Activated CD8-positive, alpha-beta memory T cell treated with anti-CD3 and anti-CD28 coated beads for 48 hours (primary cell): ENCODE results near the gene KRTAP3-3.
"Not testable (repeated sequence)": the region's sequence is repeated elsewhere in the genome, so short reads cannot be mapped to it uniquely, and the experiment has no call there.

Experiments
- DNase-seq, 3 experiments: peaks; one replicate each; pipeline ENCODE4 v3.0.0-alpha.2; 2020; ENCODE audit warnings: low read depth in 2 of 3, low spot score in 2 of 3

Gene KRTAP3-3

GRCh38 chr17:41008811-41009210, 14.8 kb upstream of the KRTAP3-3 start, which contains the start of gene KRTAP3-1:
Gene KRTAP3-1, minus strand, starts transcription at chr17:41009128. Its CDS starts 54 bp downstream, at chr17:41009074.
- DNase-seq = no peak

GRCh38 chr17:41004397-41004796, 10.4 kb upstream of the KRTAP3-3 start:
- no peak for DNase-seq

- no peak for DNase-seq
These were observed 10.0 kb upstream of the KRTAP3-3 start for GRCh38 chr17:41003926-41004325.

- DNase-seq = no peak
These were observed 8.8 kb upstream of the KRTAP3-3 start for GRCh38 chr17:41002814-41003213.

GRCh38 chr17:41001795-41002194, 7.8 kb upstream of the KRTAP3-3 start:
- no peak for DNase-seq

GRCh38 chr17:40999563-40999962, 5.6 kb upstream of the KRTAP3-3 start, which contains the start of gene KRTAP3-2:
Gene KRTAP3-2, minus strand, starts transcription at chr17:40999906. Its CDS starts 53 bp downstream, at chr17:40999853.
- DNase-seq = not testable (repeated sequence)

GRCh38 chr17:40997361-40997760, 3.4 kb upstream of the KRTAP3-3 start:
- DNase-seq = no peak

GRCh38 chr17:40996829-40997228, 2.9 kb upstream of the KRTAP3-3 start:
- no peak for DNase-seq

- no peak for DNase-seq
These were observed 1.2 kb upstream of the KRTAP3-3 start for GRCh38 chr17:40995116-40995515.

- no peak for DNase-seq
These were observed 880 bp downstream of the KRTAP3-3 start for GRCh38 chr17:40993084-40993483.

- no peak for DNase-seq
These were observed 1.3 kb downstream of the KRTAP3-3 start for GRCh38 chr17:40992666-40993065.

- no peak for DNase-seq
These were observed 7.0 kb downstream of the KRTAP3-3 start for GRCh38 chr17:40986920-40987319.

- no peak for DNase-seq
These were observed 9.7 kb downstream of the KRTAP3-3 start, which contains the start of gene KRT40 for GRCh38 chr17:40984226-40984625. Gene KRT40, minus strand, starts transcription at chr17:40984326. Its CDS starts 53 bp downstream, at chr17:40984273.

- DNase-seq = no peak
These were observed 12.8 kb downstream of the KRTAP3-3 start for GRCh38 chr17:40981115-40981514.

- DNase-seq = no peak
These were observed 13.4 kb downstream of the KRTAP3-3 start for GRCh38 chr17:40980596-40980995.

- no peak for DNase-seq
These were observed 13.8 kb downstream of the KRTAP3-3 start for GRCh38 chr17:40980117-40980516.

GRCh38 chr17:40978575-40979151, 15.3 kb downstream of the KRTAP3-3 start:
- no peak for DNase-seq

- DNase-seq = no peak
These were observed 18.4 kb downstream of the KRTAP3-3 start for GRCh38 chr17:40975516-40975915.

GRCh38 chr17:40974366-40974765, 19.6 kb downstream of the KRTAP3-3 start:
- DNase-seq = no peak

GRCh38 chr17:40967582-40967981, 26.4 kb downstream of the KRTAP3-3 start:
- no peak for DNase-seq

- no peak for DNase-seq
These were observed 27.1 kb downstream of the KRTAP3-3 start, which contains the start of gene KRT39 for GRCh38 chr17:40966848-40967247. Gene KRT39, minus strand, starts transcription at chr17:40966948. Its CDS starts 92 bp downstream, at chr17:40966856.

GRCh38 chr17:40963838-40964237, 30.1 kb downstream of the KRTAP3-3 start:
- no peak for DNase-seq

- DNase-seq = no peak
These were observed 31.9 kb downstream of the KRTAP3-3 start for GRCh38 chr17:40962059-40962561.
